T-helper 17 cell (primary cell): ENCODE measurements around the gene CALR3. TPM values are rescaled to one million over a fixed set of nuclear protein-coding genes. Genes with fewer than 3 reads are reported as not detected.

ENCODE experiments used
- ATAC-seq: fragments of 150-1000 bp; cut with Tn5 transposase; 2 replicates; pipeline ENCODE4 v1.10.0; 2021; ENCODE audit warnings: mild to moderate bottlenecking, moderate library complexity
- DNase-seq, 3 donors: peaks; one replicate each; pipeline versions ENCODE4 v3.0.0 to v3.0.0-alpha.2; 2020 to 2021
- H3K9me3 ChIP-seq: one replicate; pipeline ENCODE4 v1.7.0; 2013; ENCODE audit warnings: low read length, mild to moderate bottlenecking; ENCODE audit not compliant: control insufficient read depth, poor library complexity, severe bottlenecking
- H3K27ac Mint-ChIP-seq: one replicate; pipeline ENCODE4 v1.8.0; 2022; ENCODE audit warnings: mild to moderate bottlenecking, moderate library complexity, mixed read lengths
- H3K27me3 Mint-ChIP-seq: one replicate; pipeline ENCODE4 v1.8.0; 2022; ENCODE audit warnings: mixed read lengths
- H3K36me3 Mint-ChIP-seq: one replicate; pipeline ENCODE4 v1.8.0; 2022; ENCODE audit warnings: low read depth, mixed read lengths
- H3K4me1 Mint-ChIP-seq: one replicate; pipeline ENCODE4 v1.8.0; 2022; ENCODE audit warnings: mild to moderate bottlenecking, mixed read lengths
- H3K4me3 Mint-ChIP-seq: one replicate; pipeline ENCODE4 v1.8.0; 2022; ENCODE audit warnings: mild to moderate bottlenecking, moderate library complexity, mixed read lengths
- total RNA-seq, 4 donors: library from RNA in 2 of 4; stranded (reverse) in 2 of 4; gene quantifications; one replicate each; pipeline ENCODE4 v1.2.3 and lab custom pipeline; 2022 to 2026

The CALR3 gene
- total RNA-seq, 2 donors from 2014 or later: not detected

- ATAC-seq (no peak), DNase-seq (no peak)
- peaks cover 46% of the 10 kb centered on the region for H3K4me1 Mint-ChIP-seq
- H3K27ac Mint-ChIP-seq: no peak overlapping the region
- no peaks in the 10 kb centered on the region for H3K9me3 ChIP-seq
- peaks cover 2% of the 10 kb centered on the region for H3K36me3 Mint-ChIP-seq
- no peaks in the 10 kb centered on the region for H3K27me3 Mint-ChIP-seq
- no peak overlapping the region for H3K4me3 Mint-ChIP-seq
These were observed 30.7 kb downstream of the CALR3 start for GRCh38 chr19:16465239-16465638.

- Mint-ChIP-seq H3K4me1 (peaks cover 44% of the 10 kb centered on the region), H3K36me3 (peaks cover 2% of the 10 kb centered on the region)
- ATAC-seq: no peak
These were observed 31.9 kb downstream of the CALR3 start for GRCh38 chr19:16463991-16464575.

GRCh38 chr19:16463341-16463990 lies 32.5 kb downstream of the CALR3 start:
- no peak for DNase-seq
- Mint-ChIP-seq H3K4me1 (peaks cover 43% of the 10 kb centered on the region), H3K4me3 (no peak overlapping the region), H3K27me3 (no peaks in the 10 kb centered on the region), H3K36me3 (peaks cover 5% of the 10 kb centered on the region), H3K27ac (peak overlapping the region; percentile 90)
- H3K9me3 ChIP-seq: no peaks in the 10 kb centered on the region
- ATAC-seq: no peak

More at GRCh38 chr19:16463991-16464575, 31.9 kb downstream of the CALR3 start:
- no peaks in the 10 kb centered on the region for H3K27me3 Mint-ChIP-seq
- no peak overlapping the region for H3K4me3 Mint-ChIP-seq
- H3K27ac Mint-ChIP-seq: peak overlapping the region; percentile 90
- no peaks in the 10 kb centered on the region for H3K9me3 ChIP-seq
- no peak for DNase-seq

- DNase-seq (no peak), ATAC-seq (no peak)
- Mint-ChIP-seq H3K4me1 (peaks cover 46% of the 10 kb centered on the region), H3K4me3 (no peak overlapping the region), H3K27me3 (no peaks in the 10 kb centered on the region), H3K27ac (peak overlapping the region; percentile 90), H3K36me3 (peaks cover 6% of the 10 kb centered on the region)
- no peaks in the 10 kb centered on the region for H3K9me3 ChIP-seq
These were observed 33.2 kb downstream of the CALR3 start for GRCh38 chr19:16462757-16463250.

- DNase-seq (no peak), ATAC-seq (no peak)
- H3K27me3 Mint-ChIP-seq: no peaks in the 10 kb centered on the region
- H3K36me3 Mint-ChIP-seq: peaks cover 6% of the 10 kb centered on the region
- H3K4me3 Mint-ChIP-seq: no peak overlapping the region
- no peaks in the 10 kb centered on the region for H3K9me3 ChIP-seq
- H3K27ac Mint-ChIP-seq: peak overlapping the region; percentile 41
- H3K4me1 Mint-ChIP-seq: peaks cover 50% of the 10 kb centered on the region
These were observed 34.3 kb downstream of the CALR3 start for GRCh38 chr19:16461630-16462051.

GRCh38 chr19:16460454-16460853 lies 35.5 kb downstream of the CALR3 start:
- Mint-ChIP-seq H3K27ac (peak overlapping the region; percentile 1), H3K4me1 (peaks cover 50% of the 10 kb centered on the region), H3K27me3 (no peaks in the 10 kb centered on the region), H3K36me3 (peaks cover 7% of the 10 kb centered on the region), H3K4me3 (no peak overlapping the region)
- ATAC-seq (no peak), DNase-seq (no peak)
- H3K9me3 ChIP-seq: no peaks in the 10 kb centered on the region

GRCh38 chr19:16459680-16460079 lies 36.3 kb downstream of the CALR3 start:
- Mint-ChIP-seq H3K27me3 (no peaks in the 10 kb centered on the region), H3K36me3 (peaks cover 7% of the 10 kb centered on the region), H3K4me3 (peak overlapping the region; percentile 36), H3K4me1 (peaks cover 49% of the 10 kb centered on the region), H3K27ac (no peak overlapping the region)
- ATAC-seq (no peak), DNase-seq (no peak)
- H3K9me3 ChIP-seq: no peaks in the 10 kb centered on the region

GRCh38 chr19:16458391-16459341 lies 37.3 kb downstream of the CALR3 start:
- H3K9me3 ChIP-seq: no peaks in the 10 kb centered on the region
- Mint-ChIP-seq H3K36me3 (peaks cover 7% of the 10 kb centered on the region), H3K27me3 (no peaks in the 10 kb centered on the region), H3K4me1 (peaks cover 49% of the 10 kb centered on the region), H3K4me3 (peak overlapping the region; percentile 86), H3K27ac (peak overlapping the region; percentile 92)
- DNase-seq: no peak
- ATAC-seq: no peak

GRCh38 chr19:16457954-16458331 lies 38.0 kb downstream of the CALR3 start:
- Mint-ChIP-seq H3K4me1 (peaks cover 44% of the 10 kb centered on the region), H3K27me3 (no peaks in the 10 kb centered on the region), H3K27ac (peak overlapping the region; percentile 92), H3K4me3 (no peak overlapping the region), H3K36me3 (peaks cover 5% of the 10 kb centered on the region)
- DNase-seq (no peak), ATAC-seq (no peak)
- H3K9me3 ChIP-seq: no peaks in the 10 kb centered on the region

GRCh38 chr19:16457195-16457953 lies 38.6 kb downstream of the CALR3 start:
- peaks cover 5% of the 10 kb centered on the region for H3K36me3 Mint-ChIP-seq
- peak overlapping the region; percentile 15 for H3K4me3 Mint-ChIP-seq
- peaks cover 44% of the 10 kb centered on the region for H3K4me1 Mint-ChIP-seq
- H3K27ac Mint-ChIP-seq: no peak overlapping the region
- DNase-seq (no peak), ATAC-seq (peak; percentile 60)
- H3K9me3 ChIP-seq: no peaks in the 10 kb centered on the region
- H3K27me3 Mint-ChIP-seq: no peaks in the 10 kb centered on the region

GRCh38 chr19:16456652-16457194 lies 39.2 kb downstream of the CALR3 start:
- peak overlapping the region; percentile 82 for H3K27ac Mint-ChIP-seq
- H3K4me1 Mint-ChIP-seq: peaks cover 41% of the 10 kb centered on the region
- H3K9me3 ChIP-seq: no peaks in the 10 kb centered on the region
- peaks cover 5% of the 10 kb centered on the region for H3K36me3 Mint-ChIP-seq
- H3K4me3 Mint-ChIP-seq: peak overlapping the region; percentile 15
- no peak for ATAC-seq
- H3K27me3 Mint-ChIP-seq: no peaks in the 10 kb centered on the region
- DNase-seq: no peak

- ATAC-seq (no peak), DNase-seq (no peak)
- H3K4me1 Mint-ChIP-seq: peaks cover 43% of the 10 kb centered on the region
- no peaks in the 10 kb centered on the region for H3K9me3 ChIP-seq
- no peak overlapping the region for H3K4me3 Mint-ChIP-seq
- H3K36me3 Mint-ChIP-seq: peaks cover 5% of the 10 kb centered on the region
- no peak overlapping the region for H3K27ac Mint-ChIP-seq
- H3K27me3 Mint-ChIP-seq: no peaks in the 10 kb centered on the region
These were observed 40.5 kb downstream of the CALR3 start for GRCh38 chr19:16455489-16455888.
